Measurements from ENCODE around the gene WDFY2. TPM values are rescaled to one million over a fixed set of nuclear protein-coding genes. Genes with fewer than 3 reads are reported as not detected.
A peak's percentile ranks its signal among the peaks of the same experiment; 100 is the strongest.

The WDFY2 gene
- polyA plus RNA-seq, 6 donors from 2014 or later: 7.6 to 13.6 (median 8.0) TPM

- Mint-ChIP-seq H3K4me3 (no peak overlapping the region), H3K4me1 (peaks cover 0 to 16% (median 4%) of the 10 kb centered on the region in 3 donors), H3K36me3 (peaks cover 4 to 8% of the 10 kb centered on the region in 2 donors), H3K27ac (no peak overlapping the region), H3K9me3 (no peaks in the 10 kb centered on the region), H3K27me3 (peaks cover 0 to 4% (median 0%) of the 10 kb centered on the region in 3 donors)
- no peak for ATAC-seq (ENCODE audit: low read depth in 2 of 2)
- DNase-seq: no peak
Observed at GRCh38 chr13:51776179-51776578, 191.9 kb downstream of the WDFY2 start.

GRCh38 chr13:51777921-51778320, 193.7 kb downstream of the WDFY2 start:
- no peak for DNase-seq

GRCh38 chr13:51778392-51778791, 194.1 kb downstream of the WDFY2 start:
- H3K27ac Mint-ChIP-seq: peak overlapping the region in 3 of 6 donors; percentile 7 to 57 (median 35)
- H3K9me3 Mint-ChIP-seq: no peaks in the 10 kb centered on the region
- no peak for DNase-seq
- peaks cover 4 to 17% of the 10 kb centered on the region in 2 donors for H3K36me3 Mint-ChIP-seq
- no peak overlapping the region for H3K4me3 Mint-ChIP-seq
- peaks cover 11 to 25% (median 14%) of the 10 kb centered on the region in 3 donors for H3K4me1 Mint-ChIP-seq
- H3K27me3 Mint-ChIP-seq: peaks cover 0 to 4% (median 0%) of the 10 kb centered on the region in 3 donors
- no peak for ATAC-seq (ENCODE audit: low read depth in 2 of 2)

More at GRCh38 chr13:51777921-51778320, 193.7 kb downstream of the WDFY2 start:
- peaks cover 0 to 4% (median 0%) of the 10 kb centered on the region in 3 donors for H3K27me3 Mint-ChIP-seq
- peaks cover 4 to 17% of the 10 kb centered on the region in 2 donors for H3K36me3 Mint-ChIP-seq
- no peak for ATAC-seq (ENCODE audit: low read depth in 2 of 2)
- H3K27ac Mint-ChIP-seq: peak overlapping the region in 2 of 6 donors; percentile 7 to 35
- no peaks in the 10 kb centered on the region for H3K9me3 Mint-ChIP-seq
- H3K4me3 Mint-ChIP-seq: no peak overlapping the region
- H3K4me1 Mint-ChIP-seq: peaks cover 11 to 25% (median 14%) of the 10 kb centered on the region in 3 donors

GRCh38 chr13:51780099-51780498, 195.8 kb downstream of the WDFY2 start:
- H3K27ac Mint-ChIP-seq: peak overlapping the region in 1 of 6 donors; percentile 74
- no peaks in the 10 kb centered on the region for H3K9me3 Mint-ChIP-seq
- no peak overlapping the region for H3K4me3 Mint-ChIP-seq
- H3K4me1 Mint-ChIP-seq: peaks cover 11 to 25% (median 14%) of the 10 kb centered on the region in 3 donors
- ATAC-seq (ENCODE audit: low read depth in 2 of 2) (no peak), DNase-seq (no peak)
- peaks cover 0 to 4% (median 0%) of the 10 kb centered on the region in 3 donors for H3K27me3 Mint-ChIP-seq
- H3K36me3 Mint-ChIP-seq: peaks cover 4 to 17% of the 10 kb centered on the region in 2 donors

GRCh38 chr13:51781246-51782022, 197.2 kb downstream of the WDFY2 start:
- Mint-ChIP-seq H3K9me3 (no peaks in the 10 kb centered on the region), H3K36me3 (peaks cover 4 to 17% of the 10 kb centered on the region in 2 donors), H3K4me3 (no peak overlapping the region), H3K27me3 (peaks cover 0 to 4% (median 0%) of the 10 kb centered on the region in 3 donors), H3K27ac (peak overlapping the region in 1 of 6 donors; percentile 24), H3K4me1 (peaks cover 11 to 25% (median 14%) of the 10 kb centered on the region in 3 donors)
- ATAC-seq (ENCODE audit: low read depth in 2 of 2): peak; percentile 53 to 56
- DNase-seq: no peak

GRCh38 chr13:51782026-51782710, 197.9 kb downstream of the WDFY2 start:
- Mint-ChIP-seq H3K27me3 (peaks cover 0 to 4% (median 0%) of the 10 kb centered on the region in 3 donors), H3K27ac (peak overlapping the region in 1 of 6 donors; percentile 34), H3K4me3 (peak overlapping the region in 1 of 8 donors; percentile 51), H3K4me1 (peaks cover 11 to 25% (median 14%) of the 10 kb centered on the region in 3 donors), H3K9me3 (no peaks in the 10 kb centered on the region), H3K36me3 (peaks cover 4 to 17% of the 10 kb centered on the region in 2 donors)
- DNase-seq (no peak), ATAC-seq (ENCODE audit: low read depth in 2 of 2) (no peak)

- Mint-ChIP-seq H3K27me3 (peaks cover 0 to 4% (median 0%) of the 10 kb centered on the region in 3 donors), H3K36me3 (peaks cover 4 to 17% of the 10 kb centered on the region in 2 donors), H3K4me1 (peaks cover 11 to 22% (median 14%) of the 10 kb centered on the region in 3 donors), H3K27ac (peak overlapping the region in 3 of 6 donors; percentile 6 to 52 (median 42)), H3K4me3 (no peak overlapping the region), H3K9me3 (no peaks in the 10 kb centered on the region)
- ATAC-seq (ENCODE audit: low read depth in 2 of 2) (no peak), DNase-seq (no peak)
Observed at GRCh38 chr13:51783428-51784094, 199.3 kb downstream of the WDFY2 start.

- Mint-ChIP-seq H3K9me3 (no peaks in the 10 kb centered on the region), H3K4me1 (peaks cover 11 to 18% (median 14%) of the 10 kb centered on the region in 3 donors), H3K4me3 (no peak overlapping the region), H3K27me3 (peaks cover 0 to 4% (median 0%) of the 10 kb centered on the region in 3 donors), H3K36me3 (peaks cover 7 to 17% of the 10 kb centered on the region in 2 donors), H3K27ac (peak overlapping the region in 1 of 6 donors; percentile 6)
- no peak for DNase-seq
- ATAC-seq (ENCODE audit: low read depth in 2 of 2): no peak
Observed at GRCh38 chr13:51784097-51784496, 199.8 kb downstream of the WDFY2 start.

GRCh38 chr13:51785712-51786424, 201.6 kb downstream of the WDFY2 start:
- H3K36me3 Mint-ChIP-seq: peaks cover 13 to 19% of the 10 kb centered on the region in 2 donors
- H3K27ac Mint-ChIP-seq: no peak overlapping the region
- H3K9me3 Mint-ChIP-seq: no peaks in the 10 kb centered on the region
- no peak for DNase-seq
- no peak for ATAC-seq (ENCODE audit: low read depth in 2 of 2)
- H3K4me3 Mint-ChIP-seq: no peak overlapping the region
- H3K4me1 Mint-ChIP-seq: peaks cover 11 to 14% (median 13%) of the 10 kb centered on the region in 3 donors
- H3K27me3 Mint-ChIP-seq: no peaks in the 10 kb centered on the region

GRCh38 chr13:51786425-51787265, 202.4 kb downstream of the WDFY2 start:
- no peaks in the 10 kb centered on the region for H3K27me3 Mint-ChIP-seq
- H3K36me3 Mint-ChIP-seq: peaks cover 13 to 16% of the 10 kb centered on the region in 2 donors
- H3K4me1 Mint-ChIP-seq: peaks cover 7 to 11% (median 8%) of the 10 kb centered on the region in 3 donors
- no peaks in the 10 kb centered on the region for H3K9me3 Mint-ChIP-seq
- ATAC-seq (ENCODE audit: low read depth in 2 of 2) (no peak), DNase-seq (no peak)
- no peak overlapping the region for H3K27ac Mint-ChIP-seq
- H3K4me3 Mint-ChIP-seq: peak overlapping the region in 1 of 8 donors; percentile 2

GRCh38 chr13:51793570-51794271, 209.5 kb downstream of the WDFY2 start:
- DNase-seq: peak; percentile 73
- H3K27ac Mint-ChIP-seq: peak overlapping the region; percentile 8 to 95 (median 84)
- H3K4me3 Mint-ChIP-seq: peak overlapping the region; percentile 20 to 80 (median 50)
- no peaks in the 10 kb centered on the region for H3K9me3 Mint-ChIP-seq
- peaks cover 30 to 43% (median 38%) of the 10 kb centered on the region in 3 donors for H3K4me1 Mint-ChIP-seq
- peak; percentile 91 to 93 for ATAC-seq (ENCODE audit: low read depth in 2 of 2)
- no peaks in the 10 kb centered on the region for H3K27me3 Mint-ChIP-seq
- peaks cover 9% of the 10 kb centered on the region in 2 donors for H3K36me3 Mint-ChIP-seq
